GDM1 (cell line): ENCODE data around the gene EHHADH.

ENCODE experiments used
- DNase-seq: peaks from one replicate; lab custom pipeline; 2025; lab: John Stamatoyannopoulos, UW

EHHADH gene

GRCh38 chr3:185197068-185197467 lies 56.8 kb downstream of the EHHADH start:
- no peak for DNase-seq

- no peak for DNase-seq
These were observed 58.2 kb downstream of the EHHADH start for GRCh38 chr3:185195652-185196051.

- no peak for DNase-seq
These were observed 65.0 kb downstream of the EHHADH start for GRCh38 chr3:185188816-185189215.

GRCh38 chr3:185187391-185187790 lies 66.5 kb downstream of the EHHADH start:
- no peak for DNase-seq

GRCh38 chr3:185176750-185177359 lies 77.0 kb downstream of the EHHADH start:
- no peak for DNase-seq

- no peak for DNase-seq
These were observed 78.4 kb downstream of the EHHADH start for GRCh38 chr3:185175370-185175987.

GRCh38 chr3:185172086-185173049 lies 81.5 kb downstream of the EHHADH start:
- no peak for DNase-seq

GRCh38 chr3:185164428-185165217 lies 89.2 kb downstream of the EHHADH start:
- no peak for DNase-seq

- no peak for DNase-seq
These were observed 91.2 kb downstream of the EHHADH start for GRCh38 chr3:185162634-185163033.

- DNase-seq = no peak
These were observed 92.1 kb downstream of the EHHADH start for GRCh38 chr3:185161761-185162160.

GRCh38 chr3:185157347-185157746 lies 96.5 kb downstream of the EHHADH start:
- no peak for DNase-seq

GRCh38 chr3:185155678-185156077 lies 98.2 kb downstream of the EHHADH start:
- no peak for DNase-seq

GRCh38 chr3:185153861-185154629 lies 99.8 kb downstream of the EHHADH start:
- no peak for DNase-seq

GRCh38 chr3:185153171-185153771 lies 100.6 kb downstream of the EHHADH start:
- no peak for DNase-seq

- peak; percentile 18 for DNase-seq
These were observed 101.3 kb downstream of the EHHADH start, which contains the start of gene C3orf70 for GRCh38 chr3:185152410-185153170. TSS of gene C3orf70 (minus strand) at chr3:185153060. CDS start at chr3:185152823, 237 bp downstream.

GRCh38 chr3:185151964-185152409 lies 101.9 kb downstream of the EHHADH start:
- DNase-seq = no peak

- no peak for DNase-seq
These were observed 102.5 kb downstream of the EHHADH start for GRCh38 chr3:185151101-185151963.

GRCh38 chr3:185150561-185150960 lies 103.3 kb downstream of the EHHADH start:
- no peak for DNase-seq

GRCh38 chr3:185149591-185149990 lies 104.3 kb downstream of the EHHADH start:
- DNase-seq = no peak
